Gastroesophageal sphincter (tissue), 4 donors: ENCODE data around the gene BMI1. TPM values are rescaled to one million over a fixed set of nuclear protein-coding genes. Genes with fewer than 3 reads are reported as not detected.

Experiments used
- ATAC-seq: fragments of 150-250 bp; one replicate; pipeline ENCODE4 v1.9.1; 2016; ENCODE audit warnings: mild to moderate bottlenecking, moderate library complexity
- H3K27ac ChIP-seq, 4 donors: fragments of 200-600 bp; sonication (generic) in 3 of 4; 1 replicate in 3 of 4; 2 replicates in 1 of 4; pipeline ENCODE4 v1.5.1; 2016 to 2019
- H3K27me3 ChIP-seq: fragments of 200-600 bp; sonication (generic); one replicate; pipeline ENCODE4 v1.5.1; 2019
- H3K36me3 ChIP-seq, 2 donors: fragments of 200-600 bp; sonication (generic); one replicate each; pipeline ENCODE4 v1.5.1; 2019; ENCODE audit warnings: control low read depth in 1 of 2
- H3K4me1 ChIP-seq, 3 donors: fragments of 200-600 bp; sonication (generic); 1 replicate in 2 of 3; 2 replicates in 1 of 3; pipeline ENCODE4 v1.5.1; 2016 to 2019; ENCODE audit warnings: control low read depth in 2 of 3
- H3K4me3 ChIP-seq, 2 donors: fragments of 200-600 bp; sonication (generic); one replicate each; pipeline ENCODE4 v1.5.1; 2019; ENCODE audit warnings: mild to moderate bottlenecking in 1 of 2, moderate library complexity in 1 of 2
- H3K9me3 ChIP-seq, 3 donors: fragments of 200-600 bp; sonication (generic); one replicate each; pipeline ENCODE4 v1.5.1; 2017 to 2019; ENCODE audit warnings: control low read depth in 2 of 3
- EP300 ChIP-seq: sonication (generic); formaldehyde crosslinking; IDR thresholded peaks from one replicate; pipeline ENCODE4 v1.6.1; 2017; ENCODE audit warnings: antibody characterized with exemption, mild to moderate bottlenecking
- POLR2A ChIP-seq, 2 donors: fragments of 450-650 bp; IDR thresholded peaks; one replicate each; pipeline ENCODE4 v1.6.1; 2017; ENCODE audit warnings: antibody characterized with exemption in 2 of 2, mild to moderate bottlenecking in 2 of 2, moderate library complexity in 1 of 2
- POLR2AphosphoS5 ChIP-seq: sonication (generic); formaldehyde crosslinking; IDR thresholded peaks from one replicate; pipeline ENCODE4 v1.6.1; 2017; ENCODE audit warnings: antibody characterized with exemption
- WGBS, 2 donors: methylation state at CpG; one replicate each; pipeline ENCODE4 v1.1.5; 2018; ENCODE audit warnings: low coverage in 1 of 2; 5-methylcytosine and 5-hydroxymethylcytosine counted together
- total RNA-seq, 4 donors: library from RNA; depleted of rRNA; stranded (reverse); fragments of >200 nt; gene quantifications; one replicate each; pipeline ENCODE4 v1.1.0, GENCODE V29; 2016
- TF ChIP-seq, protein P1 (sequence below), 4 experiments: fragments of 200-600 bp in 2 of 4; fragments of 450-650 bp in 2 of 4; sonication (generic) in 1 of 4; IDR thresholded peaks; one replicate each; pipeline ENCODE4 v1.5.1; 2017 to 2019; ENCODE audit warnings: antibody characterized with exemption in 4 of 4, mild to moderate bottlenecking in 2 of 4, moderate library complexity in 2 of 4

Gene BMI1
- total RNA-seq, 4 donors from 2014 or later = 70.5 to 108 (median 94.3) TPM

DNA sequence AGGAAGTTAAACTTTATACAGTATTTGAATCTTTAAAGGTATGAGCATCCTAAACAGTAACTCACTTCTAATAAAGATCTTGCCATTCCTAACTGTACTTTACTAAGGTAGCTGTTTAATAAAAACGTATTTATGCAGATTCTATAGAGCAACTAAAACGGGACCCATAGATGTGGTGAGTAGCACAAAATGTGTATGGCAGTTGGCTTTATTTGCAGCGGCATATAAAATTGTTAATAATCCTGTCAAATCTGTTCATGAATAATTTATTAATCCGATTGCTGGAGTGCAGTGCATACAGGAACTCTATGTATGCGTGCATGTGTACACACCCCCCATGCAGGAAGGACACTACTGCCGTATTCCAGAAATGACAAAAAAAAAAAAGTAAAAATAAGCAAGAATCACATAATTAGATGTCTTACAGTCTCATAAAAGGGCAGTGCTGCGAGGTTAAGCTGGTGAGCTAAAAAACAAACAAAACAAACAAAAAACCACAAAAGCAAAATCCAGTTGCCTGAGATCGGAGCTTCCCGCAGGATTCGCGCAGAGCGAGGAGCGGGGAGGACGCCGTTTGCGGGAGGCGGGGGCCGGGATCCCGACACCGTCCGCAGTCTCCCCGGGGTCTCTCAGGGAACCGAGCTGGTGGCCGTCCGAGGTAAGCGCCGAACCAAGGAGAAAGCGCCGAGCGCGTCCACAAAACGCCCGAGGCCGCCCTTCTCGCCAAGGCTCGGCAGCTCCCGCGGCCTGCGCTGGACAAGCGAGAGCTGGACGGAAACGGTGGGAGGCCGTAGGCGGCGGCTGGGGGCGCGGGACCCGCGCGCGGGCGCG lies 5.2 kb upstream of the BMI1 start:
- H3K4me1 ChIP-seq = peaks cover 5 to 41% (median 7%) of the 10 kb centered on the region in 3 donors
- ATAC-seq = no peak
- WGBS, 2 donors = 1% methylated on average over 12 to 22 of the region's 53 CpGs
- H3K4me3 ChIP-seq = peak overlapping the region; percentile 76 to 99
- H3K27ac ChIP-seq = peak overlapping the region; percentile 89 to 96 (median 92)
- H3K9me3 ChIP-seq = no peaks in the 10 kb centered on the region
- TF ChIP-seq POLR2AphosphoS5 = no peak
- TF ChIP-seq, protein P1, sequence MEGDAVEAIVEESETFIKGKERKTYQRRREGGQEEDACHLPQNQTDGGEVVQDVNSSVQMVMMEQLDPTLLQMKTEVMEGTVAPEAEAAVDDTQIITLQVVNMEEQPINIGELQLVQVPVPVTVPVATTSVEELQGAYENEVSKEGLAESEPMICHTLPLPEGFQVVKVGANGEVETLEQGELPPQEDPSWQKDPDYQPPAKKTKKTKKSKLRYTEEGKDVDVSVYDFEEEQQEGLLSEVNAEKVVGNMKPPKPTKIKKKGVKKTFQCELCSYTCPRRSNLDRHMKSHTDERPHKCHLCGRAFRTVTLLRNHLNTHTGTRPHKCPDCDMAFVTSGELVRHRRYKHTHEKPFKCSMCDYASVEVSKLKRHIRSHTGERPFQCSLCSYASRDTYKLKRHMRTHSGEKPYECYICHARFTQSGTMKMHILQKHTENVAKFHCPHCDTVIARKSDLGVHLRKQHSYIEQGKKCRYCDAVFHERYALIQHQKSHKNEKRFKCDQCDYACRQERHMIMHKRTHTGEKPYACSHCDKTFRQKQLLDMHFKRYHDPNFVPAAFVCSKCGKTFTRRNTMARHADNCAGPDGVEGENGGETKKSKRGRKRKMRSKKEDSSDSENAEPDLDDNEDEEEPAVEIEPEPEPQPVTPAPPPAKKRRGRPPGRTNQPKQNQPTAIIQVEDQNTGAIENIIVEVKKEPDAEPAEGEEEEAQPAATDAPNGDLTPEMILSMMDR (IDR thresholded peaks at IDR 0.05) = peak in 1 of 4 experiments; percentile 8
- H3K27me3 ChIP-seq = no peaks in the 10 kb centered on the region
- no peaks in the 10 kb centered on the region for H3K36me3 ChIP-seq

DNA sequence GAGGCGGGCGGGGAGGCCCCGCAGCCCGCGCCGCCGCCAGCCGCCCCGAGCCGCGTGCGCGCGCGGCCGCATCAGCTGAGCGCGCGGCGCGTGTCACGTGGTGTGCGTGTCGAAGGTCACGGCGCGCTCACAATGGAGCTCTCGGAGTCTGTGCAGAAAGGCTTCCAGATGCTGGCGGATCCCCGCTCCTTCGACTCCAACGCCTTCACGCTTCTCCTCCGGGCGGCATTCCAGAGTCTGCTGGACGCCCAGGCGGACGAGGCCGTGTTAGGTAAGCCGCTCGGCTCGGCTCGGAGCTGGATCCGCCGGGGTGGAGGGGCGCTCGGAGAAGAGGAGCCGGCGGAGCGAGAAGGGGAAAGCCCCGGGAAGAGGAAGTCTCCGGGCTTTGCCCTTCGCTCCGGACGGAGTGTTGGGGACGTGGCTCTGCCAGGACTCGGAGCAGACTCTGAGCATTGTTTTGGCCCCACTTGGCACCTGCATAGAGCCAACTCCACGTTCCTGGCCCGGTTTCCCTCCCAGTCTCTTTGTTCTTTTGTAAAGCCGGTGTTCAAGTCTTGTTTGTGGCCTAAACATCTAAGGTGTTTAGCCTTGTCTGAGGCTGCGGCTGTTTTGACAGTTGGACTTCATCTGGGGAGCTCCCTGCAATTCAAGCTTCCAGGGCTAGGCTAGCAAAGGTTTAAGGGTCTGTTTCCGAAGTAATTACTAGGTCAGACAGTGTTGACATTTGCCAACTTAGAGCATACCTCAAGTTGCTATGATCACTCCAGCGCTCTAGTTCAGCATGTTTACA lies 4.4 kb upstream of the BMI1 start, which contains the start of gene COMMD3:
Gene COMMD3, plus strand, starts transcription at position 103 of the 790 bp plus-strand sequence. Its CDS starts 30 bp downstream, at position 133.
- peak within 1 kb of the TSS; percentile 76 to 99 for H3K4me3 ChIP-seq
- peak; percentile 87 for ATAC-seq
- peak within 1 kb of the TSS; percentile 89 to 96 (median 92) for H3K27ac ChIP-seq
- 0 to 10% methylated on average over 2 to 7 of the region's 63 CpGs for WGBS, 2 donors
- TF ChIP-seq, protein P1 (IDR thresholded peaks at IDR 0.05) = no peak
- TF ChIP-seq POLR2A (IDR thresholded peaks at IDR 0.05) = peak; percentile 72 to 76
- TF ChIP-seq EP300 = no peak
- peak; percentile 76 for TF ChIP-seq POLR2AphosphoS5
- H3K36me3 ChIP-seq = no peaks in the 10 kb centered on the region
- H3K27me3 ChIP-seq = no peaks in the 10 kb centered on the region
- H3K4me1 ChIP-seq = peaks cover 5 to 41% (median 7%) of the 10 kb centered on the region in 3 donors
- no peaks in the 10 kb centered on the region for H3K9me3 ChIP-seq

DNA sequence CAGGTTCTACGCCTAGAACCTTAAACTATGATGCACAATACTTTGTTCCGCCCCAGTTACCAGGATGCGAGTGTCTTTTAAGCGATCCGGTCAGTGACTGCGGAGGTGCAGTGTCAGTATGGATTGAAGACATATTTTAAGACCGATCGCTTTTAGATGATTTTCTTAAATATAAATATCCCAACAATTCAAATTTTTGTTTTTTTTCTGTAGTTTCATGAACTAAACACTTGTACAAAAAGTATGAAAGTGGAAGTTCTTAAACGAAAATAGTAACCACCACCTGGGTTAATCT lies 3.9 kb upstream of the BMI1 start:
- Histone ChIP-seq H3K27ac (peak overlapping the region; percentile 85 to 93 (median 90)), H3K36me3 (no peaks in the 10 kb centered on the region), H3K9me3 (no peaks in the 10 kb centered on the region), H3K27me3 (no peaks in the 10 kb centered on the region), H3K4me3 (peak overlapping the region; percentile 76 to 99), H3K4me1 (peaks cover 5 to 41% (median 7%) of the 10 kb centered on the region in 3 donors)
- TF ChIP-seq POLR2AphosphoS5 = no peak
- TF ChIP-seq POLR2A (IDR thresholded peaks at IDR 0.05) = no peak
- TF ChIP-seq, protein P1 (IDR thresholded peaks at IDR 0.05) = no peak
- TF ChIP-seq EP300 = no peak
- 3 to 15% methylated on average over 8 to 9 of the region's 9 CpGs for WGBS, 2 donors
- ATAC-seq = no peak

DNA sequence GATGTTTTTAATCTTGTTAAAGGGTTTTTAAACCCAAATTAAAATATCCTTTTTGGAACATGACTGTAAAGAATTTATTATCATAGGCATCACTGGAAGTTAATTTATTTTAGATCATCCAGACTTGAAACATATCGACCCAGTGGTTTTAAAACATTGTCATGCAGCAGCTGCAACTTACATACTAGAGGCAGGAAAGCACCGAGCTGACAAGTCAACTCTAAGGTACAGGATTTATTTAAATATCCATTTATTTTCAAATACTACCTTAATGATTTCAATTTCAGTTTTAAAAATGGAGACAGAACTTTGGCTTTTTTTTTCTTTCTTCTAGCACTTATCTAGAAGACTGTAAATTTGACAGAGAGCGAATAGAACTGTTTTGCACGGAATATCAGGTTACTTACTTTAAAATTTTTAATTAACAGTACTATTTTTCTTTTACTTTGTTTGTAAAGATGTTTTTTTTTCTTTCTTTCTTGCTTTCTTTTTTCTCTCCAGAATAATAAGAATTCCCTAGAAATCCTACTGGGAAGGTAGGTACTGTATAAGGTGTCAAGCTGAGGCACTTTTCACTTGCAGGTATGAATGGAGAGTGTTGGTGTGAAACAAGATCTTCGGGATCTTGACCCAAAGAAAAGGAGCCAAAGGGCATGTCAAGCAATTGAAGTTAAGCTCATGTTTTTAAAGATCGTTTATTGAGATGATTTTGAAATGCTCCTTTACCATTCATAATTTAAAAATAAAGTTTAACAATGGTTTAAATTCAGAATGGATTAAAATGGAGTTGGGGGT lies 2.9 kb upstream of the BMI1 start:
- Histone ChIP-seq H3K9me3 (no peaks in the 10 kb centered on the region), H3K4me1 (peaks cover 5 to 51% (median 13%) of the 10 kb centered on the region in 3 donors), H3K4me3 (no peak overlapping the region), H3K27ac (peak overlapping the region in 3 of 4 donors; percentile 89 to 93 (median 92)), H3K27me3 (no peaks in the 10 kb centered on the region), H3K36me3 (no peaks in the 10 kb centered on the region)
- ATAC-seq = no peak
- WGBS, 2 donors = 60 to 87% methylated on average over 6 of the region's 6 CpGs
- TF ChIP-seq, protein P1 (IDR thresholded peaks at IDR 0.05) = no peak
- TF ChIP-seq EP300 = no peak
- TF ChIP-seq POLR2AphosphoS5 = no peak
- no peak for TF ChIP-seq POLR2A (IDR thresholded peaks at IDR 0.05)
